ENCODE data around the gene SESTD1.

GRCh38 chr2:179275253-179276012 is 10.8 kb upstream of the SESTD1 start:
- TF ChIP-seq CTCF (IDR thresholded peaks at IDR 0.05) (no peak), POLR2AphosphoS5 (IDR thresholded peaks at IDR 0.05) (no peak)
